Gastrocnemius medialis (tissue), 4 donors: ENCODE measurements around the gene DIPK2B.

Source experiments
- CTCF ChIP-seq, 5 experiments: fragments of 450-650 bp in 3 of 5; fragments of 200-600 bp in 2 of 5; sonication (generic) in 2 of 5; IDR thresholded peaks in 4 of 5; conservative IDR thresholded peaks in 1 of 5; 1 replicate in 4 of 5; 2 replicates in 1 of 5; pipeline ENCODE4 v1.5.1; 2016 to 2019; ENCODE audit warnings: antibody characterized with exemption in 5 of 5, mild to moderate bottlenecking in 3 of 5, moderate library complexity in 3 of 5
- POLR2A ChIP-seq, 2 donors: fragments of 450-650 bp; IDR thresholded peaks; one replicate each; pipeline ENCODE4 v1.6.1; 2017; ENCODE audit warnings: antibody characterized with exemption in 2 of 2, mild to moderate bottlenecking in 2 of 2, moderate library complexity in 2 of 2

GRCh38 chrX:45200741-45201234 lies at the start of gene DIPK2B:
- TF ChIP-seq CTCF (IDR thresholded peaks at IDR 0.05 in 4 of 5, conservative IDR thresholded peaks at IDR 0.05 in 1 of 5), result no peak
- TF ChIP-seq POLR2A (IDR thresholded peaks at IDR 0.05), result peak in 1 of 2 donors; percentile 13
